Kidney epithelial cell (primary cell): ENCODE results near the gene TTLL4. TPM values are rescaled to one million over a fixed set of nuclear protein-coding genes. Genes with fewer than 3 reads are reported as not detected.

ENCODE experiments used
- DNase-seq: peaks from one replicate; pipeline ENCODE4 v3.0.0-alpha.2; 2010; ENCODE audit warnings: low read depth
- H3K27me3 ChIP-seq: 2 replicates; pipeline ENCODE4 v1.6.0; 2011; ENCODE audit warnings: low read length; ENCODE audit not compliant: control insufficient read depth, insufficient read depth
- H3K36me3 ChIP-seq: 2 replicates; pipeline ENCODE4 v1.5.1; 2011; ENCODE audit warnings: low read length; ENCODE audit not compliant: control insufficient read depth, insufficient read depth
- H3K4me3 ChIP-seq: 2 replicates; pipeline ENCODE4 v1.5.1; 2011; ENCODE audit warnings: low read depth, mild to moderate bottlenecking, control low read depth, low read length
- CTCF ChIP-seq: IDR thresholded peaks from 2 replicates; pipeline ENCODE4 v1.5.1; 2011; ENCODE audit warnings: mild to moderate bottlenecking, moderate library complexity, low read length, control low read depth, inconsistent platforms; ENCODE audit not compliant: insufficient read depth, poor library complexity, severe bottlenecking
- total RNA-seq: library from RNA; depleted of rRNA; stranded (reverse); fragments of >200 nt; gene quantifications from 2 replicates; pipeline ENCODE4 v1.2.3, GENCODE V29; 2015

TTLL4 gene
- total RNA-seq, 1 donor from 2014 or later, result 17.3 TPM

GRCh38 chr2:218722876-218723785 lies 12.5 kb downstream of the TTLL4 start:
- no peak overlapping the region for H3K4me3 ChIP-seq
- no peaks in the 10 kb centered on the region for H3K27me3 ChIP-seq
- TF ChIP-seq CTCF, result no peak
- DNase-seq, result no peak
- H3K36me3 ChIP-seq, result no peaks in the 10 kb centered on the region

GRCh38 chr2:218726004-218726574 lies 15.5 kb downstream of the TTLL4 start:
- no peaks in the 10 kb centered on the region for H3K27me3 ChIP-seq
- no peak overlapping the region for H3K4me3 ChIP-seq
- no peak for DNase-seq

GRCh38 chr2:218727502-218728165 lies 17.0 kb downstream of the TTLL4 start:
- Histone ChIP-seq H3K4me3 (no peak overlapping the region), H3K36me3 (no peaks in the 10 kb centered on the region), H3K27me3 (no peaks in the 10 kb centered on the region)
- peak; percentile 26 for TF ChIP-seq CTCF
- no peak for DNase-seq

More at GRCh38 chr2:218726004-218726574, 15.5 kb downstream of the TTLL4 start:
- H3K36me3 ChIP-seq, result no peaks in the 10 kb centered on the region
- no peak for TF ChIP-seq CTCF

- no peak for TF ChIP-seq CTCF
- no peaks in the 10 kb centered on the region for H3K36me3 ChIP-seq
- no peaks in the 10 kb centered on the region for H3K27me3 ChIP-seq
- no peak overlapping the region for H3K4me3 ChIP-seq
- DNase-seq, result no peak
Observed at GRCh38 chr2:218729640-218730039, 19.0 kb downstream of the TTLL4 start.

GRCh38 chr2:218732052-218732760 lies 21.6 kb downstream of the TTLL4 start:
- no peak for DNase-seq
- no peak for TF ChIP-seq CTCF
- Histone ChIP-seq H3K27me3 (no peaks in the 10 kb centered on the region), H3K36me3 (no peaks in the 10 kb centered on the region), H3K4me3 (no peak overlapping the region)
